Astrocyte (in vitro differentiated cells and primary cell): ENCODE results near the gene NINL.

Source experiments
- CTCF ChIP-seq: IDR thresholded peaks from 2 replicates; pipeline ENCODE4 v1.5.1; 2011; ENCODE audit warnings: low read depth, mild to moderate bottlenecking, inconsistent platforms, low read length, moderate library complexity; ENCODE audit not compliant: insufficient read depth
- EZH2 ChIP-seq: IDR thresholded peaks from 2 replicates; pipeline ENCODE4 v1.6.1; 2012; ENCODE audit warnings: mild to moderate bottlenecking, low read length, inconsistent platforms; ENCODE audit not compliant: insufficient read depth

- TF ChIP-seq CTCF, result no peak
- TF ChIP-seq EZH2, result no peak
Observed at GRCh38 chr20:25606094-25606695, 20.9 kb upstream of the NINL start.
